G401 (cell line): ENCODE data around the gene SLC44A5. TPM values are rescaled to one million over a fixed set of nuclear protein-coding genes. Genes with fewer than 3 reads are reported as not detected.

ENCODE experiments used
- DNase-seq: peaks from one replicate; pipeline ENCODE4 v3.0.0-alpha.2; 2015; ENCODE audit warnings: low spot score
- in situ Hi-C: cut with HindIII; loops from 2 replicates; pipeline ENCODE4 v1.10.0; 2016; ENCODE audit warnings: low sequenced_read_pairs, mixed read lengths
- total RNA-seq: library from RNA; depleted of rRNA; stranded (reverse); fragments of >200 nt; shearing (Covaris generic); gene quantifications from 2 replicates; pipeline ENCODE4 v1.2.3, GENCODE V29; 2014; rRNA removed

SLC44A5 gene
- total RNA-seq, 1 experiment from 2014 or later, result not detected

DNA sequence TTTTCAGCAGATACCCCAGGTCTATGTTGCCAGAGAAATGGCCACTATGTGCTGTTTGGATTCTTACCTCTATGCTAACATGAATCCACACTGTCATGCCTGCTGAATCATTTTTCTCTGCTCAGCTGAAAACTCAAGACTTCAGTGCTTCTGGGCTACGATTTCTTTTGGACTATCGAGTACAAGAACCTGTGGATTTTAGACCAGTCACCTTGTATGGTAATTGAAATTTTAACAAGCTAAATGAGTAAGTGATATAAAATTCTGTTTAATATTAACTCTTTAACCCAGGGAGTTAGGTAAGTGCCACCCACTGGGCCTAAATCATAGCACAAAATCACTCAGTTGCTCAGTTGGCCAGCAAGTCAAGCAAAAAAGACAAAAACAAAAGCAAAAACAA, 440.9 kb downstream of the SLC44A5 start:
- no peak for DNase-seq
- in situ Hi-C loops, result no loop called here

DNA sequence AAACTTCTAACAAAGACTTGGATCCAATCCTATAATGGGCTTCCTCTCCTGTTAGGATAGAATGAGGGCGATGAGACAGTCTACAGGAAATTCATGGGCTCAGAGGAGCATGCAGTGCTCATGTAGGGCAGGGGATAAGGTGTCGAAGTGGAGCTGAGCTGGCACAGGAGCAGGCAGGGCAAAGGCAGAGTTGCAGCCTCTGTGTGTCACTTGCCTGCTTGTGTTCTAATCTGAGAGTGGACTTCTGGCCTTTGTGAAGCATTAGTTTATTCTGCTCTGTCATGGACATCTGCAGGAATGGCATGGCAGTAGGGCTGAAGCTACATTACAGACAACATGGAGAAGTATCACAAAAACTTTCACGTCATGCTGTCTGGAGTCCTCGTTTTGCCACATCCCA, 444.1 kb downstream of the SLC44A5 start:
- no peak for DNase-seq

DNA sequence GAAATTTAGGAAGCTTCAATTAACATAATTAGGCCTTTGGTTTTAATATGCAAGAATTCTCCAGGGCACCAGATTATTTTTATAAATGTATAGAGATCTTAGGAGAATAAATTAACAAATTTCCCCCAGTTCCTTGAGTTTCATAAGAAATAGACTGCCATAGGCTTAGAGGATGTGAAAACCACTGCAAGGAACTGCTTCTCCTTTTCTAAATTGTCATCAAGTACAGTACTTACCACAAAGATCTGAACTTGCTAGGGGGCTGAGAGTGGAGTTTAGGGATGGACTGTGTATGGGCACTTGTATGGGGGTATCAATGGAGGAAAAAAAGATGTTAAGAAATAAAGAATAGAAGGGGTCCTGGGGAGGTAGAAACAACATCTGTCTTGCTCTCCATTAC, 445.6 kb downstream of the SLC44A5 start:
- DNase-seq, result no peak
- in situ Hi-C loops, result no loop called here

More for the DNA sequence above, 444.1 kb downstream of the SLC44A5 start:
- in situ Hi-C loops, result no loop called here

DNA sequence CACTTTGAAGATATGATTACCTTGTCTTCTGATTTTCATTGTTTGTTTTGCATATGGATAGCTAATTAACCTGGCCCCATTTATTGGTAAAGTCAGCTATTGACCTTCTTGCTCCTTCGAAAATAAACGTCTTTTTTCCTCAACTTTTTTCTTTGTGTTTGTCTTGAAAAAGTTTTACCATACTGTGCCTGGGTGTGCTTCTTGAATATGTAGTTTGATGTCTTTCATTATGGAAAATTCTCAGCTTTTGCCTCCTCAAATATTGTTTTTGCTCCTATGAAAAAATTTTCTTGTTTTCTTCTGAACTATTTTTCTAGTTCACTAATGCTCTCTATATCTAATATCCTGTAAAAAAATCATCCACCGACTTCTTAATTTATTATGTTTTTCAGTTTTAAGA, 451.8 kb downstream of the SLC44A5 start:
- in situ Hi-C loops, result no loop called here
- DNase-seq, result no peak

Other genes with a start within 250 kb of the SLC44A5 start
- 35.3 and 44.4 TPM in 2 replicates for gene ACADM, start 113.6 kb upstream of the SLC44A5 start, total RNA-seq
- gene RABGGTB, start 175.1 kb upstream of the SLC44A5 start, total RNA-seq, result 67.6 and 109 TPM in 2 replicates
- gene MSH4, start 185.8 kb upstream of the SLC44A5 start, total RNA-seq, result not detected in 2 replicates